Measurements from ENCODE around the gene GRB2. TPM values are rescaled to one million over a fixed set of nuclear protein-coding genes. Genes with fewer than 3 reads are reported as not detected.
A peak's percentile ranks its signal among the peaks of the same experiment; 100 is the strongest.

The GRB2 gene
- total RNA-seq, 1 donor from 2014 or later, result 65.7 TPM

DNA sequence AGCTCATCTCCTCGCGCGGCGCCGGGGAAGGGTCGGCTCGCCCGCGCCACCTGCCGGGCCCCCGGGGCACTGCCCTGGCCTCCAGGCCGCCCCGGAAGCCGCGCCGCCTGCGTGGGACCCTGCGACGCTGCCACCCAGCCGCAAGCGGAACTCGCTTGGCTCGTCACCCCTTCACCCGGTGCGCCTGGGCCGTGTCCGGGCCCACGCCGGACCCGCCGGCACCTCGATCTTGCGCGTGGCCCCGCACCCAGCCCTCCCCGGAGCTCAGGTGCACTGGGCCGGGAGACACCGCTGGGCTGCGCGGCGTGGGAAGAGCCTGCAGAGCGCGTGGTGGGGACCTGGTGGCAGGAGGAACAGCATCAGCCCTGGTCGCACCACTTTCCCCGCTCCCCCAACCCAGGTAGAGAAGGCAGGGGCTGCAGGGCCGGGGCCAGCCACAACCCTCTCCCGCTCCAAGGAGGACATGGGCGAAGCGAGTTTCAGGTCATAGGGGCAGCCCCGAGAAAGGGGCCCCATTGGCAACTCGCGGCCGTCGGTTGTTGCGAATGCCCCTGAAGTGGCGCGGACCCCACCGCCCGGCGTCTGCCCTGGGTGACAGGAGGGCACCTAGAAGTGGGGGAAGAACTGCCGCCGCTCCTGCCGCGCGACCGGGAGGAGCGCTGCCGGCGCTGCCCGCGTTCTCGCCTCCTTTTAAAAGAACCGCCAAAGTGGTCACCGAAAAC, 134.1 kb downstream of the GRB2 start:
- peaks cover 4% of the 10 kb centered on the region in 2 donors for H3K36me3 ChIP-seq
- peak overlapping the region; percentile 89 to 99 for H3K27ac ChIP-seq
- peak in 1 of 2 donors; percentile 88 for DNase-seq (ENCODE audit: low spot score in 2 of 2)
- intact Hi-C loops (cut with DNase I), result loop anchor here (1.0 to 5.0 kb wide), 3 partner anchors 18 to 159 kb away; partner anchors contain the start of genes GRB2 and SLC25A19
- H3K27me3 ChIP-seq, result no peaks in the 10 kb centered on the region
- H3K9me3 ChIP-seq, result no peaks in the 10 kb centered on the region
- peak; percentile 14 to 98 (median 52) for TF ChIP-seq CTCF (IDR thresholded peaks at IDR 0.05)
- peak overlapping the region; percentile 75 to 95 for H3K4me3 ChIP-seq
- H3K4me1 ChIP-seq, result peaks cover 15 to 22% of the 10 kb centered on the region in 2 donors

GRCh38 chr17:75270966-75271232, 134.6 kb downstream of the GRB2 start, which contains the start of gene MIF4GD:
TSS of gene MIF4GD (minus strand) at chr17:75271231. CDS start at chr17:75270195, 1,036 bp downstream.
- peak within 1 kb of the TSS; percentile 97 to 99 for H3K27ac ChIP-seq
- H3K27me3 ChIP-seq, result no peaks in the 10 kb centered on the region
- DNase-seq (ENCODE audit: low spot score in 2 of 2), result no peak
- TF ChIP-seq CTCF (IDR thresholded peaks at IDR 0.05), result no peak
- peaks cover 15 to 22% of the 10 kb centered on the region in 2 donors for H3K4me1 ChIP-seq
- peaks cover 9% of the 10 kb centered on the region in 2 donors for H3K36me3 ChIP-seq
- intact Hi-C loops (cut with DNase I), result loop anchor here (1.0 to 5.0 kb wide), 3 partner anchors 18 to 159 kb away; partner anchors contain the start of genes GRB2 and SLC25A19
- H3K9me3 ChIP-seq, result no peaks in the 10 kb centered on the region
- peak within 1 kb of the TSS; percentile 75 to 95 for H3K4me3 ChIP-seq

DNA sequence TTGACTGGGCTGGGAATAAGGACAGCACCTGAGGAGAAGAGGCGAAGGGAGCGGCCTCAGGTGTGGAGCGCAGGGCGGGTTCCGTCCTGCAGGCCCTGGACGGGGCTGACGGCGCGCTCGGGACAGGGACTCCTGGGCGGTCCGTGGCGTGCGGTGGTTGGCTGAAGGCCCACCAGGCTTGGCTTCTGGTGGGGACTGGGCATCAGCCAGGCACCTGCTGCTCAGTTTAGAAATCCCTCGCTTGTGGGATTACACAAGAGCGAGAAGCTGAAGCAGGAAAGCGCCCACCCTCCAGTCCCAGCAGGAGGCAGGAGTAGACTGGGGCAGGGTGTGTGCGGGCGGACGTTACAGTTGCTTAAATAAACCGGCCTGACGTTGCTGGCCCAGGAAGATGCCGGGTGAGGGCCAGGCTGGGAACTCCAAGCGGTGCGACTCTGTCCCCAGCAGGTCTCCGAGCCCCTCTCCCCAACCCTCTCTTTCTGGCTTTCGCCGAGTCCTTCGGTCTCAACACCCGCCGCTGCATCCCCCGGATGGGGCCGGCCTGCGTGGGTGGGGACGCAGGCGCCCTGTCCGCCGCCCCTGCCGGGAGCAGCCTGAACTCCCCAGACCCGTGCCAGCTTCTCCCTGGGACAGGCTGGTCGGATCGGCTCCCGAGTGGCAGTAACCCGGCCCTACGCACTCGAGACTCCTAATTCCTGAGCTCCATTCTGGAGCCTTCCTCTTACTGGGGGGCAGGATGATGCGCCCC, 135.1 kb downstream of the GRB2 start:
- peak overlapping the region; percentile 97 to 99 for H3K27ac ChIP-seq
- peaks cover 14% of the 10 kb centered on the region in 2 donors for H3K36me3 ChIP-seq
- no peaks in the 10 kb centered on the region for H3K9me3 ChIP-seq
- no peaks in the 10 kb centered on the region for H3K27me3 ChIP-seq
- intact Hi-C loops (cut with DNase I), result loop anchor here (5.0 kb wide), 2 partner anchors 137 to 158 kb away; partner anchors contain the start of gene GRB2
- peak in 1 of 2 donors; percentile 87 for DNase-seq (ENCODE audit: low spot score in 2 of 2)
- H3K4me1 ChIP-seq, result peaks cover 15 to 22% of the 10 kb centered on the region in 2 donors
- peak; percentile 23 to 40 (median 35) for TF ChIP-seq CTCF (IDR thresholded peaks at IDR 0.05)
- H3K4me3 ChIP-seq, result peak overlapping the region; percentile 75 to 95

- intact Hi-C loops (cut with DNase I), result loop anchor here (5.0 kb wide), 2 partner anchors 137 to 158 kb away; partner anchors contain the start of gene GRB2
- H3K4me1 ChIP-seq, result peaks cover 15 to 22% of the 10 kb centered on the region in 2 donors
These were observed 135.6 kb downstream of the GRB2 start for GRCh38 chr17:75269844-75270217.

More at GRCh38 chr17:75269844-75270217, 135.6 kb downstream of the GRB2 start:
- H3K27ac ChIP-seq, result peak overlapping the region; percentile 97 to 99
- no peak for DNase-seq (ENCODE audit: low spot score in 2 of 2)
- no peak for TF ChIP-seq CTCF (IDR thresholded peaks at IDR 0.05)
- no peaks in the 10 kb centered on the region for H3K27me3 ChIP-seq
- H3K4me3 ChIP-seq, result peak overlapping the region; percentile 75 to 95
- H3K36me3 ChIP-seq, result peaks cover 17 to 20% of the 10 kb centered on the region in 2 donors
- H3K9me3 ChIP-seq, result no peaks in the 10 kb centered on the region

Other genes with a start within 250 kb of the GRB2 start
- 23.9 TPM for gene SUMO2, start 222.7 kb downstream of the GRB2 start, total RNA-seq
- gene NUP85, start 200.0 kb downstream of the GRB2 start, total RNA-seq, result 38.1 TPM
- 84.6 TPM for gene GGA3, start 144.1 kb downstream of the GRB2 start, total RNA-seq
- gene MRPS7, start 143.8 kb downstream of the GRB2 start, total RNA-seq, result 24.1 TPM
- 32.4 TPM for gene MIF4GD, start 134.4 kb downstream of the GRB2 start, total RNA-seq
- 1.3 TPM for gene SLC25A19, start 116.2 kb downstream of the GRB2 start, total RNA-seq
- gene TMEM94, start 51.0 kb upstream of the GRB2 start, total RNA-seq, result 125 TPM
- gene CASKIN2, start 109.9 kb upstream of the GRB2 start, total RNA-seq, result 112 TPM
- 92.7 TPM for gene TSEN54, start 110.8 kb upstream of the GRB2 start, total RNA-seq
- 41.8 TPM for gene LLGL2, start 120.0 kb upstream of the GRB2 start, total RNA-seq
- gene MYO15B, start 182.1 kb upstream of the GRB2 start, total RNA-seq, result 285 TPM
- not detected for gene SMIM5, start 227.8 kb upstream of the GRB2 start, total RNA-seq

Measured in ascending aorta (tissue), 2 donors.